ENCODE measurements around the gene CDYL.

- TF ChIP-seq CTCF (IDR thresholded peaks at IDR 0.05): no peak
- TF ChIP-seq EZH2 (IDR thresholded peaks at IDR 0.05): no peak
These were observed 171.5 kb downstream of the CDYL start for GRCh38 chr6:4947716-4948115.

Measured in neural progenitor cell (in vitro differentiated cells).